Activated CD4-positive, alpha-beta memory T cell treated with anti-CD3 and anti-CD28 coated beads, Interleukin-2, amount 10 ng/mL, durations not matched to agents 7 days and 5 days (primary cell): ENCODE measurements around the gene HOXA3. TPM values are rescaled to one million over a fixed set of nuclear protein-coding genes. Genes with fewer than 3 reads are reported as not detected.

Experiments
- CTCF ChIA-PET: fragments of 350-600 bp; sonication (Branson Sonifier 250); formaldehyde crosslinking; loops from one replicate; lab custom pipeline; 2021; ENCODE audit warnings: antibody characterized with exemption, inconsistent platforms; lab: Charles Lee
- POLR2A ChIA-PET: fragments of 350-600 bp; sonication (Branson Sonifier 250); formaldehyde crosslinking; loops from one replicate; lab custom pipeline; 2021; ENCODE audit warnings: antibody characterized with exemption; lab: Charles Lee
- DNase-seq: peaks from one replicate; pipeline ENCODE4 v3.0.0-alpha.2; 2020
- H3K27ac Mint-ChIP-seq: one replicate; pipeline ENCODE4 v1.8.0; 2021; ENCODE audit warnings: mild to moderate bottlenecking, mixed read lengths
- H3K27me3 Mint-ChIP-seq: one replicate; pipeline ENCODE4 v1.8.0; 2021; ENCODE audit warnings: mixed read lengths
- H3K36me3 Mint-ChIP-seq: one replicate; pipeline ENCODE4 v1.8.0; 2021; ENCODE audit warnings: low read depth, mixed read lengths
- H3K4me1 Mint-ChIP-seq: one replicate; pipeline ENCODE4 v1.8.0; 2021; ENCODE audit warnings: mixed read lengths
- H3K4me3 Mint-ChIP-seq: one replicate; pipeline ENCODE4 v1.8.0; 2021; ENCODE audit warnings: mild to moderate bottlenecking, mixed read lengths
- H3K9me3 Mint-ChIP-seq: one replicate; pipeline ENCODE4 v1.8.0; 2021; ENCODE audit warnings: mixed read lengths
- total RNA-seq, 2 experiments: library from RNA; stranded (reverse); gene quantifications; one replicate each; pipeline ENCODE4 v1.2.3, GENCODE V29; 2021

HOXA3 gene
- total RNA-seq, 2 experiments from 2014 or later: not detected

- peaks cover 20% of the 10 kb centered on the region for H3K4me1 Mint-ChIP-seq
- H3K4me3 Mint-ChIP-seq: no peak overlapping the region
- no peak for DNase-seq
- ChIA-PET POLR2A (interaction anchor here (1.1 kb wide), 1 partner anchor 12 kb away, joined by 3 read pairs; no protein-coding TSS in a partner anchor), CTCF (interaction anchor here (1.3 kb wide), 1 partner anchor 57 kb away, joined by 4 read pairs; no protein-coding TSS in a partner anchor)
- H3K36me3 Mint-ChIP-seq: no peaks in the 10 kb centered on the region
- H3K9me3 Mint-ChIP-seq: no peaks in the 10 kb centered on the region
- H3K27me3 Mint-ChIP-seq: peaks cover 85% of the 10 kb centered on the region
- H3K27ac Mint-ChIP-seq: no peak overlapping the region
These were observed 59.0 kb downstream of the HOXA3 start for GRCh38 chr7:27093184-27093895.

GRCh38 chr7:27092819-27093110 is 59.6 kb downstream of the HOXA3 start:
- POLR2A ChIA-PET: interaction anchor here (1.1 kb wide), 1 partner anchor 13 kb away, joined by 3 read pairs; no protein-coding TSS in a partner anchor

GRCh38 chr7:27091941-27092818 is 60.2 kb downstream of the HOXA3 start:
- H3K27ac Mint-ChIP-seq: no peak overlapping the region
- DNase-seq: no peak
- CTCF ChIA-PET: interaction anchor here (0.6 to 1.8 kb wide), 2 partner anchors 69 to 76 kb away, joined by 3 to 6 read pairs; no protein-coding TSS in a partner anchor

More at GRCh38 chr7:27092819-27093110, 59.6 kb downstream of the HOXA3 start:
- Mint-ChIP-seq H3K36me3 (no peaks in the 10 kb centered on the region), H3K4me3 (no peak overlapping the region), H3K27me3 (peaks cover 84% of the 10 kb centered on the region), H3K9me3 (no peaks in the 10 kb centered on the region), H3K27ac (no peak overlapping the region), H3K4me1 (peaks cover 19% of the 10 kb centered on the region)
- CTCF ChIA-PET: interaction anchor here (0.6 kb wide), 1 partner anchor 76 kb away, joined by 3 read pairs; no protein-coding TSS in a partner anchor
- DNase-seq: no peak

GRCh38 chr7:27091105-27091504 is 61.3 kb downstream of the HOXA3 start:
- Mint-ChIP-seq H3K36me3 (peaks cover 3% of the 10 kb centered on the region), H3K27ac (no peak overlapping the region), H3K27me3 (peaks cover 83% of the 10 kb centered on the region), H3K4me1 (peaks cover 13% of the 10 kb centered on the region), H3K4me3 (no peak overlapping the region), H3K9me3 (peaks cover 2% of the 10 kb centered on the region)
- no peak for DNase-seq
- ChIA-PET POLR2A (interaction anchor here (1.2 kb wide), 1 partner anchor 61 kb away, joined by 3 read pairs; the partner anchor contains the start of gene HOXA3), CTCF (interaction anchor here (1.8 kb wide), 1 partner anchor 70 kb away, joined by 6 read pairs; no protein-coding TSS in a partner anchor)

More at GRCh38 chr7:27091941-27092818, 60.2 kb downstream of the HOXA3 start:
- POLR2A ChIA-PET: interaction anchor here (1.1 kb wide), 1 partner anchor 13 kb away, joined by 3 read pairs; no protein-coding TSS in a partner anchor
- no peak overlapping the region for H3K4me3 Mint-ChIP-seq
- H3K36me3 Mint-ChIP-seq: peaks cover 3% of the 10 kb centered on the region
- peaks cover 15% of the 10 kb centered on the region for H3K4me1 Mint-ChIP-seq
- H3K9me3 Mint-ChIP-seq: peaks cover 2% of the 10 kb centered on the region
- H3K27me3 Mint-ChIP-seq: peaks cover 84% of the 10 kb centered on the region

- H3K9me3 Mint-ChIP-seq: peaks cover 2% of the 10 kb centered on the region
- H3K27me3 Mint-ChIP-seq: peaks cover 72% of the 10 kb centered on the region
- H3K4me3 Mint-ChIP-seq: no peak overlapping the region
- CTCF ChIA-PET: no interaction called here
- POLR2A ChIA-PET: no interaction called here
- no peak overlapping the region for H3K27ac Mint-ChIP-seq
- no peak for DNase-seq
- peaks cover 3% of the 10 kb centered on the region for H3K36me3 Mint-ChIP-seq
- H3K4me1 Mint-ChIP-seq: peaks cover 2% of the 10 kb centered on the region
These were observed 64.1 kb downstream of the HOXA3 start for GRCh38 chr7:27088002-27088922.

- POLR2A ChIA-PET: interaction anchor here (1.2 kb wide), 1 partner anchor 32 kb away, joined by 3 read pairs; no protein-coding TSS in a partner anchor
- Mint-ChIP-seq H3K4me3 (no peak overlapping the region), H3K36me3 (peaks cover 3% of the 10 kb centered on the region), H3K27me3 (peaks cover 28% of the 10 kb centered on the region), H3K27ac (no peak overlapping the region), H3K9me3 (peaks cover 2% of the 10 kb centered on the region), H3K4me1 (peaks cover 8% of the 10 kb centered on the region)
- CTCF ChIA-PET: no interaction called here
- DNase-seq: no peak
These were observed 68.7 kb downstream of the HOXA3 start for GRCh38 chr7:27083646-27084045.

GRCh38 chr7:27082171-27082570 is 70.2 kb downstream of the HOXA3 start:
- H3K27me3 Mint-ChIP-seq: peaks cover 16% of the 10 kb centered on the region
- H3K27ac Mint-ChIP-seq: no peak overlapping the region
- DNase-seq: no peak
- H3K36me3 Mint-ChIP-seq: no peaks in the 10 kb centered on the region
- H3K4me3 Mint-ChIP-seq: no peak overlapping the region
- POLR2A ChIA-PET: no interaction called here
- H3K4me1 Mint-ChIP-seq: peaks cover 6% of the 10 kb centered on the region
- H3K9me3 Mint-ChIP-seq: no peaks in the 10 kb centered on the region
- CTCF ChIA-PET: no interaction called here

GRCh38 chr7:27080844-27081436 is 71.4 kb downstream of the HOXA3 start:
- no peak overlapping the region for H3K27ac Mint-ChIP-seq

GRCh38 chr7:27079234-27079975 is 73.0 kb downstream of the HOXA3 start:
- H3K36me3 Mint-ChIP-seq: no peaks in the 10 kb centered on the region

More at GRCh38 chr7:27080844-27081436, 71.4 kb downstream of the HOXA3 start:
- Mint-ChIP-seq H3K9me3 (no peaks in the 10 kb centered on the region), H3K36me3 (no peaks in the 10 kb centered on the region), H3K4me3 (no peak overlapping the region), H3K4me1 (peaks cover 6% of the 10 kb centered on the region), H3K27me3 (peaks cover 13% of the 10 kb centered on the region)
- DNase-seq: no peak
- ChIA-PET POLR2A (no interaction called here), CTCF (interaction anchor here (1.0 kb wide), 1 partner anchor 9 kb away, joined by 3 read pairs; no protein-coding TSS in a partner anchor)

GRCh38 chr7:27078616-27079233 is 73.7 kb downstream of the HOXA3 start:
- H3K27ac Mint-ChIP-seq: no peak overlapping the region
- DNase-seq: no peak
- no peaks in the 10 kb centered on the region for H3K9me3 Mint-ChIP-seq
- H3K4me1 Mint-ChIP-seq: peaks cover 6% of the 10 kb centered on the region
- CTCF ChIA-PET: no interaction called here
- POLR2A ChIA-PET: no interaction called here
- H3K36me3 Mint-ChIP-seq: no peaks in the 10 kb centered on the region
- H3K27me3 Mint-ChIP-seq: peaks cover 4% of the 10 kb centered on the region
- no peak overlapping the region for H3K4me3 Mint-ChIP-seq

More at GRCh38 chr7:27079234-27079975, 73.0 kb downstream of the HOXA3 start:
- Mint-ChIP-seq H3K4me1 (peaks cover 6% of the 10 kb centered on the region), H3K27me3 (peaks cover 10% of the 10 kb centered on the region), H3K27ac (no peak overlapping the region), H3K9me3 (no peaks in the 10 kb centered on the region), H3K4me3 (no peak overlapping the region)
- ChIA-PET POLR2A (no interaction called here), CTCF (no interaction called here)
- no peak for DNase-seq

GRCh38 chr7:27073076-27073475 is 79.3 kb downstream of the HOXA3 start:
- no peaks in the 10 kb centered on the region for H3K36me3 Mint-ChIP-seq
- CTCF ChIA-PET: no interaction called here
- no peak overlapping the region for H3K27ac Mint-ChIP-seq
- no peaks in the 10 kb centered on the region for H3K9me3 Mint-ChIP-seq
- no peaks in the 10 kb centered on the region for H3K4me1 Mint-ChIP-seq
- H3K4me3 Mint-ChIP-seq: no peak overlapping the region
- peaks cover 8% of the 10 kb centered on the region for H3K27me3 Mint-ChIP-seq
- POLR2A ChIA-PET: no interaction called here
- DNase-seq: no peak
